Right atrium auricular region (tissue), 2 donors: Measurements from ENCODE around the gene AP4S1. TPM values are rescaled to one million over a fixed set of nuclear protein-coding genes. Genes with fewer than 3 reads are reported as not detected.

Experiments
- DNase-seq: peaks from one replicate; pipeline ENCODE4 v3.0.0-alpha.2; 2019; ENCODE audit warnings: low spot score
- H3K27ac ChIP-seq, 2 donors: fragments of 200-600 bp; sonication (generic); 1 replicate in 1 of 2; 2 replicates in 1 of 2; pipeline ENCODE4 v1.5.1; 2016 to 2019
- H3K27me3 ChIP-seq, 2 donors: fragments of 200-600 bp; sonication (generic); one replicate each; pipeline versions ENCODE4 v1.5.1 to v1.6.0; 2017 to 2019
- H3K36me3 ChIP-seq: fragments of 200-600 bp; sonication (generic); one replicate; pipeline ENCODE4 v1.5.1; 2016
- H3K4me1 ChIP-seq, 2 donors: fragments of 200-600 bp; sonication (generic); one replicate each; pipeline versions ENCODE4 v1.5.1 to v1.6.0; 2017 to 2019
- H3K4me3 ChIP-seq, 2 donors: fragments of 200-600 bp; sonication (generic); 1 replicate in 1 of 2; 2 replicates in 1 of 2; pipeline ENCODE4 v1.5.1; 2017 to 2019; ENCODE audit warnings: mild to moderate bottlenecking in 1 of 2, moderate library complexity in 1 of 2
- H3K9me3 ChIP-seq, 2 donors: fragments of 200-600 bp; sonication (generic); one replicate each; pipeline ENCODE4 v1.5.1; 2019
- CTCF ChIP-seq, 2 donors: fragments of 200-600 bp; sonication (generic); IDR thresholded peaks; one replicate each; pipeline ENCODE4 v1.5.1; 2019; ENCODE audit warnings: antibody characterized with exemption in 2 of 2
- total RNA-seq, 2 donors: library from RNA; depleted of rRNA; stranded (reverse); fragments of >200 nt; gene quantifications; one replicate each; pipeline ENCODE4 v1.1.0, GENCODE V29; 2016

The AP4S1 gene
- total RNA-seq, 2 donors from 2014 or later = 3.3 to 17.3 TPM

- Histone ChIP-seq H3K36me3 (no peaks in the 10 kb centered on the region), H3K27ac (no peak overlapping the region), H3K9me3 (no peaks in the 10 kb centered on the region), H3K4me3 (no peak overlapping the region), H3K4me1 (peaks cover 0 to 17% of the 10 kb centered on the region in 2 donors), H3K27me3 (no peaks in the 10 kb centered on the region)
- TF ChIP-seq CTCF (IDR thresholded peaks at IDR 0.05) = no peak
- DNase-seq = no peak
Observed at GRCh38 chr14:30983858-30984257, 41.6 kb upstream of the AP4S1 start.

GRCh38 chr14:30985796-30986195 lies 39.7 kb upstream of the AP4S1 start:
- H3K9me3 ChIP-seq = no peaks in the 10 kb centered on the region
- no peaks in the 10 kb centered on the region for H3K27me3 ChIP-seq
- H3K4me1 ChIP-seq = peaks cover 0 to 14% of the 10 kb centered on the region in 2 donors
- no peak for TF ChIP-seq CTCF (IDR thresholded peaks at IDR 0.05)
- H3K27ac ChIP-seq = no peak overlapping the region
- H3K4me3 ChIP-seq = no peak overlapping the region
- no peaks in the 10 kb centered on the region for H3K36me3 ChIP-seq
- DNase-seq = no peak

- Histone ChIP-seq H3K4me1 (peaks cover 0 to 18% of the 10 kb centered on the region in 2 donors), H3K9me3 (no peaks in the 10 kb centered on the region), H3K36me3 (no peaks in the 10 kb centered on the region), H3K4me3 (no peak overlapping the region), H3K27ac (no peak overlapping the region), H3K27me3 (no peaks in the 10 kb centered on the region)
- no peak for TF ChIP-seq CTCF (IDR thresholded peaks at IDR 0.05)
- no peak for DNase-seq
Observed at GRCh38 chr14:30988509-30988908, 36.9 kb upstream of the AP4S1 start.

GRCh38 chr14:30990770-30991169 lies 34.7 kb upstream of the AP4S1 start:
- no peak overlapping the region for H3K4me3 ChIP-seq
- H3K36me3 ChIP-seq = no peaks in the 10 kb centered on the region
- no peaks in the 10 kb centered on the region for H3K27me3 ChIP-seq
- no peak overlapping the region for H3K27ac ChIP-seq
- TF ChIP-seq CTCF (IDR thresholded peaks at IDR 0.05) = no peak
- DNase-seq = no peak
- no peaks in the 10 kb centered on the region for H3K9me3 ChIP-seq
- H3K4me1 ChIP-seq = peaks cover 0 to 38% of the 10 kb centered on the region in 2 donors

GRCh38 chr14:30991408-30991807 lies 34.0 kb upstream of the AP4S1 start:
- no peaks in the 10 kb centered on the region for H3K27me3 ChIP-seq
- H3K27ac ChIP-seq = no peak overlapping the region
- no peaks in the 10 kb centered on the region for H3K36me3 ChIP-seq
- DNase-seq = no peak
- H3K4me1 ChIP-seq = peaks cover 0 to 43% of the 10 kb centered on the region in 2 donors
- H3K9me3 ChIP-seq = no peaks in the 10 kb centered on the region
- no peak overlapping the region for H3K4me3 ChIP-seq
- no peak for TF ChIP-seq CTCF (IDR thresholded peaks at IDR 0.05)

GRCh38 chr14:30993071-30993470 lies 32.4 kb upstream of the AP4S1 start:
- Histone ChIP-seq H3K36me3 (no peaks in the 10 kb centered on the region), H3K4me3 (no peak overlapping the region), H3K9me3 (peaks cover 0 to 3% of the 10 kb centered on the region in 2 donors), H3K27ac (no peak overlapping the region), H3K4me1 (peaks cover 0 to 43% of the 10 kb centered on the region in 2 donors), H3K27me3 (no peaks in the 10 kb centered on the region)
- DNase-seq = no peak
- no peak for TF ChIP-seq CTCF (IDR thresholded peaks at IDR 0.05)
